Peyer's patch (tissue), 4 donors: ENCODE measurements around the gene SLC5A11.

Experiments
- POLR2A ChIP-seq, 2 donors: fragments of 450-650 bp; IDR thresholded peaks; one replicate each; pipeline ENCODE4 v1.5.1; 2017; ENCODE audit warnings: antibody characterized with exemption in 2 of 2, mild to moderate bottlenecking in 2 of 2, moderate library complexity in 2 of 2
- TF ChIP-seq, protein P1 (sequence below), 6 experiments: fragments of 450-650 bp in 4 of 6; fragments of 200-600 bp in 2 of 6; sonication (generic) in 1 of 6; IDR thresholded peaks; one replicate each; pipeline ENCODE4 v1.5.1; 2017 to 2019; ENCODE audit warnings: antibody characterized with exemption in 6 of 6, mild to moderate bottlenecking in 3 of 6, moderate library complexity in 1 of 6

DNA sequence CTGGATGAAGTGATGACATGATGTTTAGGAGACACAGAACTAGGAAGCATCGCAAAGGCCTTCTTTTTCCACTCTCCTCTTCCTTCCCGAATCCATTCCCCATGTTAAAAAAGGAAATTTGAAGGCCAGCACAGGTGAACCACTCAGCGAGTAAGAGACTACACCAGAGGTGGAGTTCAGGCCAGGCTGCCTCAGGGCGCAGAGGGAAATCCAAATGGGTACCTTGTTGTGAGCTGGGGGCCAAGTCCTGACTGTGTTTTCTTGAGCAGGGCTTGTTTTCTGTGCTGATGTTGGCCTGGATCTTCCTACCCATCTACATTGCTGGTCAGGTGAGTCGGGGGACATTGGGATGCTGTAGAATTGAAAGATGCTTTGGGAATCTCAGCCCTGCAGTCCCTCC lies 26.1 kb downstream of the SLC5A11 start:
- TF ChIP-seq POLR2A (IDR thresholded peaks at IDR 0.05), result no peak
- TF ChIP-seq, protein P1, sequence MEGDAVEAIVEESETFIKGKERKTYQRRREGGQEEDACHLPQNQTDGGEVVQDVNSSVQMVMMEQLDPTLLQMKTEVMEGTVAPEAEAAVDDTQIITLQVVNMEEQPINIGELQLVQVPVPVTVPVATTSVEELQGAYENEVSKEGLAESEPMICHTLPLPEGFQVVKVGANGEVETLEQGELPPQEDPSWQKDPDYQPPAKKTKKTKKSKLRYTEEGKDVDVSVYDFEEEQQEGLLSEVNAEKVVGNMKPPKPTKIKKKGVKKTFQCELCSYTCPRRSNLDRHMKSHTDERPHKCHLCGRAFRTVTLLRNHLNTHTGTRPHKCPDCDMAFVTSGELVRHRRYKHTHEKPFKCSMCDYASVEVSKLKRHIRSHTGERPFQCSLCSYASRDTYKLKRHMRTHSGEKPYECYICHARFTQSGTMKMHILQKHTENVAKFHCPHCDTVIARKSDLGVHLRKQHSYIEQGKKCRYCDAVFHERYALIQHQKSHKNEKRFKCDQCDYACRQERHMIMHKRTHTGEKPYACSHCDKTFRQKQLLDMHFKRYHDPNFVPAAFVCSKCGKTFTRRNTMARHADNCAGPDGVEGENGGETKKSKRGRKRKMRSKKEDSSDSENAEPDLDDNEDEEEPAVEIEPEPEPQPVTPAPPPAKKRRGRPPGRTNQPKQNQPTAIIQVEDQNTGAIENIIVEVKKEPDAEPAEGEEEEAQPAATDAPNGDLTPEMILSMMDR (IDR thresholded peaks at IDR 0.05), result no peak
